GM23338 (cell line): ENCODE data around the gene PKNOX2. TPM values are rescaled to one million over a fixed set of nuclear protein-coding genes. Genes with fewer than 3 reads are reported as not detected.

Source experiments
- ATAC-seq: fragments of 200-7000 bp; cut with Tn5 transposase; 3 replicates; pipeline ENCODE4 v1.9.1; 2020
- DNase-seq: peaks from one replicate; pipeline ENCODE4 v3.0.0-alpha.2; 2015; ENCODE audit warnings: low spot score
- H2AFZ ChIP-seq: fragments of 200-600 bp; sonication (generic); 2 replicates; pipeline ENCODE4 v1.8.0; 2016; ENCODE audit warnings: antibody characterized with exemption, mild to moderate bottlenecking, moderate library complexity
- H3F3A ChIP-seq: fragments of 200-600 bp; sonication (generic); replicated peaks from 2 replicates; pipeline ENCODE4 v1.8.0; 2017; ENCODE audit warnings: antibody characterized with exemption, mixed run types, low read depth
- H3K27ac ChIP-seq: fragments of 200-600 bp; sonication (generic); 2 replicates; pipeline ENCODE4 v1.6.1; 2016; ENCODE audit warnings: low read depth
- H3K27me3 ChIP-seq: fragments of 200-600 bp; sonication (generic); 2 replicates; pipeline ENCODE4 v1.8.0; 2016; ENCODE audit warnings: mild to moderate bottlenecking, mixed run types, moderate library complexity; ENCODE audit not compliant: insufficient read depth
- H3K36me3 ChIP-seq: fragments of 200-600 bp; sonication (generic); 2 replicates; pipeline ENCODE4 v1.8.0; 2016; ENCODE audit warnings: mild to moderate bottlenecking; ENCODE audit not compliant: insufficient read depth
- H3K4me1 ChIP-seq: fragments of 200-600 bp; sonication (generic); 2 replicates; pipeline ENCODE4 v1.8.0; 2016; ENCODE audit warnings: mild to moderate bottlenecking, moderate library complexity; ENCODE audit not compliant: insufficient read depth
- H3K4me2 ChIP-seq: fragments of 200-600 bp; sonication (generic); 2 replicates; pipeline ENCODE4 v1.7.1; 2017; ENCODE audit warnings: mixed run types
- H3K4me3 ChIP-seq: fragments of 200-600 bp; sonication (generic); 2 replicates; pipeline ENCODE4 v1.6.1; 2016; ENCODE audit warnings: mixed run types
- H3K79me2 ChIP-seq: fragments of 200-600 bp; sonication (generic); replicated peaks from 2 replicates; pipeline ENCODE4 v1.8.0; 2017; ENCODE audit warnings: mild to moderate bottlenecking; ENCODE audit not compliant: insufficient read depth
- H3K9me2 ChIP-seq: fragments of 200-600 bp; sonication (generic); 2 replicates; pipeline ENCODE4 v1.8.0; 2017; ENCODE audit not compliant: insufficient read depth
- H4K20me1 ChIP-seq: fragments of 200-600 bp; sonication (generic); replicated peaks from 2 replicates; pipeline ENCODE4 v1.8.0; 2017; ENCODE audit warnings: mild to moderate bottlenecking; ENCODE audit not compliant: insufficient read depth
- H3K27ac Mint-ChIP-seq: 2 replicates; pipeline ENCODE4 v1.8.0; 2020; ENCODE audit warnings: inconsistent platforms, mild to moderate bottlenecking, moderate library complexity, mixed read lengths
- H3K27me3 Mint-ChIP-seq: 3 replicates; pipeline ENCODE4 v1.8.0; 2022; ENCODE audit warnings: low read depth, mild to moderate bottlenecking, moderate library complexity, mixed read lengths, inconsistent platforms; ENCODE audit not compliant: insufficient read depth, poor library complexity
- H3K36me3 Mint-ChIP-seq: 3 replicates; pipeline ENCODE4 v1.8.0; 2021; ENCODE audit warnings: low read depth, mild to moderate bottlenecking, inconsistent platforms, moderate library complexity, mixed read lengths
- H3K4me1 Mint-ChIP-seq: 3 replicates; pipeline ENCODE4 v1.8.0; 2020; ENCODE audit warnings: mild to moderate bottlenecking, inconsistent platforms, mixed read lengths
- H3K4me3 Mint-ChIP-seq: 3 replicates; pipeline ENCODE4 v1.8.0; 2021; ENCODE audit warnings: moderate library complexity, mild to moderate bottlenecking, inconsistent platforms, mixed read lengths
- H3K9me3 Mint-ChIP-seq: 3 replicates; pipeline ENCODE4 v1.8.0; 2020; ENCODE audit warnings: moderate library complexity, mild to moderate bottlenecking, inconsistent platforms, mixed read lengths
- JUNB ChIP-seq: IDR thresholded peaks from one replicate; pipeline ENCODE4 v1.6.1; 2016; ENCODE audit warnings: antibody characterized with exemption; ENCODE audit not compliant: unreplicated experiment
- STAT1 ChIP-seq: IDR thresholded peaks from one replicate; pipeline ENCODE4 v1.6.1; 2016; ENCODE audit warnings: antibody characterized with exemption; ENCODE audit not compliant: unreplicated experiment
- polyA plus RNA-seq: library from polyadenylated mRNA; unstranded; fragments of >200 nt; fragmentation: Nextera tagmentation; extraction: Ambion mirVana; gene quantifications from 2 replicates; pipeline ENCODE4 v1.2.1, GENCODE V29; 2016
- total RNA-seq: library from RNA; depleted of rRNA; stranded (reverse); fragments of >200 nt; shearing (Covaris generic); gene quantifications from 2 replicates; pipeline ENCODE4 v1.2.3, GENCODE V29; 2014
- TF ChIP-seq, protein P1 (sequence below), 2 experiments: fragments of 200-600 bp in 1 of 2; sonication (generic) in 1 of 2; conservative IDR thresholded peaks; 2 replicates each; pipeline versions ENCODE4 v1.5.1 to v1.6.1; 2016 to 2017; ENCODE audit warnings: antibody characterized with exemption in 2 of 2, low read depth in 2 of 2, mild to moderate bottlenecking in 2 of 2, moderate library complexity in 1 of 2
- TF ChIP-seq, protein P2 (sequence below): fragments of 250-450 bp; sonication (Bioruptor Pico); IDR thresholded peaks from 2 replicates; pipeline ENCODE4 v1.5.0; 2020; ENCODE audit warnings: mild to moderate bottlenecking, moderate library complexity
- TF ChIP-seq, protein P3 (sequence below): IDR thresholded peaks from 2 replicates; pipeline ENCODE4 v1.6.1; 2016; ENCODE audit warnings: antibody characterized with exemption
- TF ChIP-seq, protein P4 (sequence below): IDR thresholded peaks from one replicate; pipeline ENCODE4 v1.6.1; 2018; ENCODE audit warnings: antibody characterized with exemption; ENCODE audit not compliant: unreplicated experiment

Gene PKNOX2
- total and polyA plus RNA-seq, 2 experiments from 2014 or later = 0.42 to 0.83 TPM

DNA sequence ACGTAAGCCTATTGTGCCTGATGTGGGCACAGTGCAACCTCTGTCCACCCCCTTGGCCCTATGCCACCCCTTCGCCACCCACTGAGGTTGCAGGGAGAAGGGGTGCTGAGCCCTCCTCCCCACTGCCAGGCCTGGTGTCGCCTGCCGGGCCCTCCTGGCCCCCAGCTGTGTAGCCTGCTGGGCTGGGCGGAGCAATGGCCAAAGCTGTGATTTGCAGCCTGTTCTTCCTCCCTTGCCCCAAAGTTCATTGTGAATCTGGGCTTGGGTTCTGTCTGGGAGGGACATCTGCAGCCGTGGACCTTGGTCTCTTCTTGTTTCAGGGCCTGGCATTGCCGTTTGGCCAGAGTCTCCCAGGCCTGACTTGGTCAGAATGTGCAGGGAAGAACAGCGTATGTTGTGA is 121.9 kb downstream of the PKNOX2 start (continued):
- TF ChIP-seq, protein P1, sequence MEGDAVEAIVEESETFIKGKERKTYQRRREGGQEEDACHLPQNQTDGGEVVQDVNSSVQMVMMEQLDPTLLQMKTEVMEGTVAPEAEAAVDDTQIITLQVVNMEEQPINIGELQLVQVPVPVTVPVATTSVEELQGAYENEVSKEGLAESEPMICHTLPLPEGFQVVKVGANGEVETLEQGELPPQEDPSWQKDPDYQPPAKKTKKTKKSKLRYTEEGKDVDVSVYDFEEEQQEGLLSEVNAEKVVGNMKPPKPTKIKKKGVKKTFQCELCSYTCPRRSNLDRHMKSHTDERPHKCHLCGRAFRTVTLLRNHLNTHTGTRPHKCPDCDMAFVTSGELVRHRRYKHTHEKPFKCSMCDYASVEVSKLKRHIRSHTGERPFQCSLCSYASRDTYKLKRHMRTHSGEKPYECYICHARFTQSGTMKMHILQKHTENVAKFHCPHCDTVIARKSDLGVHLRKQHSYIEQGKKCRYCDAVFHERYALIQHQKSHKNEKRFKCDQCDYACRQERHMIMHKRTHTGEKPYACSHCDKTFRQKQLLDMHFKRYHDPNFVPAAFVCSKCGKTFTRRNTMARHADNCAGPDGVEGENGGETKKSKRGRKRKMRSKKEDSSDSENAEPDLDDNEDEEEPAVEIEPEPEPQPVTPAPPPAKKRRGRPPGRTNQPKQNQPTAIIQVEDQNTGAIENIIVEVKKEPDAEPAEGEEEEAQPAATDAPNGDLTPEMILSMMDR (conservative IDR thresholded peaks at IDR 0.05; ENCODE audit: low read depth in 2 of 2) = no peak

DNA sequence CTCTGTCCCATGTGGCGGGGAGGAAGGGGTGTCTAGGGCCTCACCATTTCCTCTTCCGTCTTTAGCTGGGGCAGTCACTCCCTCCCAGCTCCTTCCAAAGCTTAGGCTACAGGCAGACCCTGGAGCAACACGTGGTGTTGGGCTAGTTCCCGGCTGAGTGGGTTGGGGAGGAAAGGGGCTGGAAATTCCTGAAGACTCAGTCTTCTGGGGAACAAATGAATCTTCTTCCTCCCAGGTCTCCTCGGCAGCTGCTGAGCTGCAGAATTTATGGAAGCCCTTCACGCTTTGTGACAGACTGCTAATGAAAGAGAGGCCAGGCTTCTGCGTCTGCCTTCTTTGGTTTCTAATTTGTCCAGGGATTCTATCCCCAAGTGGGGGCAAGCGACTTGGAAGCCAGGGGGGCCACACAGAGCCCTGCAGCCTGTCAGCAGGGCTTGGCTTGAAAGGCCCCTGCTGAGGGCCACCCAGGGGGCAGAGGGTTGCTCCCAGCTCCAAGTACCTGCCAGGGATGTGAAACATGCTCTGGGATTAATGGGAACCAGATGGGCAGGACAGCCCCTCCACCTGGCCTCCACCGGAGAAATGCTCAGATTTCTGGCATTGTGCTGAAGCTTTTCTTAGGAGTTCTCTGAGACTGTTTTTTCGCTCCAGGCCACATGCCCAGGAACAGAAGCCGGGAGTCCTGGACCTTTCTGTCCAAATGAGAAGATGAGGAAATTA is 123.1 kb downstream of the PKNOX2 start:
- Mint-ChIP-seq H3K4me3 (no peak overlapping the region), H3K9me3 (no peaks in the 10 kb centered on the region), H3K36me3 (no peaks in the 10 kb centered on the region), H3K4me1 (peaks cover 20% of the 10 kb centered on the region), H3K27me3 (peaks cover 9% of the 10 kb centered on the region), H3K27ac (no peak overlapping the region)
- H3K4me1 ChIP-seq = peaks cover 7% of the 10 kb centered on the region
- no peaks in the 10 kb centered on the region for H3K9me2 ChIP-seq
- H3K27me3 ChIP-seq = no peaks in the 10 kb centered on the region
- DNase-seq (no peak), ATAC-seq (peak; percentile 61)
- H3K27ac ChIP-seq = no peak overlapping the region
- H3F3A ChIP-seq = no peaks in the 10 kb centered on the region
- no peak overlapping the region for H3K4me3 ChIP-seq
- no peak overlapping the region for H3K4me2 ChIP-seq
- no peaks in the 10 kb centered on the region for H4K20me1 ChIP-seq
- no peaks in the 10 kb centered on the region for H3K79me2 ChIP-seq
- peak overlapping the region; percentile 52 for H2AFZ ChIP-seq
- H3K36me3 ChIP-seq = no peaks in the 10 kb centered on the region
- TF ChIP-seq, protein P1 (conservative IDR thresholded peaks at IDR 0.05; ENCODE audit: low read depth in 2 of 2) = no peak
- TF ChIP-seq, protein P2, sequence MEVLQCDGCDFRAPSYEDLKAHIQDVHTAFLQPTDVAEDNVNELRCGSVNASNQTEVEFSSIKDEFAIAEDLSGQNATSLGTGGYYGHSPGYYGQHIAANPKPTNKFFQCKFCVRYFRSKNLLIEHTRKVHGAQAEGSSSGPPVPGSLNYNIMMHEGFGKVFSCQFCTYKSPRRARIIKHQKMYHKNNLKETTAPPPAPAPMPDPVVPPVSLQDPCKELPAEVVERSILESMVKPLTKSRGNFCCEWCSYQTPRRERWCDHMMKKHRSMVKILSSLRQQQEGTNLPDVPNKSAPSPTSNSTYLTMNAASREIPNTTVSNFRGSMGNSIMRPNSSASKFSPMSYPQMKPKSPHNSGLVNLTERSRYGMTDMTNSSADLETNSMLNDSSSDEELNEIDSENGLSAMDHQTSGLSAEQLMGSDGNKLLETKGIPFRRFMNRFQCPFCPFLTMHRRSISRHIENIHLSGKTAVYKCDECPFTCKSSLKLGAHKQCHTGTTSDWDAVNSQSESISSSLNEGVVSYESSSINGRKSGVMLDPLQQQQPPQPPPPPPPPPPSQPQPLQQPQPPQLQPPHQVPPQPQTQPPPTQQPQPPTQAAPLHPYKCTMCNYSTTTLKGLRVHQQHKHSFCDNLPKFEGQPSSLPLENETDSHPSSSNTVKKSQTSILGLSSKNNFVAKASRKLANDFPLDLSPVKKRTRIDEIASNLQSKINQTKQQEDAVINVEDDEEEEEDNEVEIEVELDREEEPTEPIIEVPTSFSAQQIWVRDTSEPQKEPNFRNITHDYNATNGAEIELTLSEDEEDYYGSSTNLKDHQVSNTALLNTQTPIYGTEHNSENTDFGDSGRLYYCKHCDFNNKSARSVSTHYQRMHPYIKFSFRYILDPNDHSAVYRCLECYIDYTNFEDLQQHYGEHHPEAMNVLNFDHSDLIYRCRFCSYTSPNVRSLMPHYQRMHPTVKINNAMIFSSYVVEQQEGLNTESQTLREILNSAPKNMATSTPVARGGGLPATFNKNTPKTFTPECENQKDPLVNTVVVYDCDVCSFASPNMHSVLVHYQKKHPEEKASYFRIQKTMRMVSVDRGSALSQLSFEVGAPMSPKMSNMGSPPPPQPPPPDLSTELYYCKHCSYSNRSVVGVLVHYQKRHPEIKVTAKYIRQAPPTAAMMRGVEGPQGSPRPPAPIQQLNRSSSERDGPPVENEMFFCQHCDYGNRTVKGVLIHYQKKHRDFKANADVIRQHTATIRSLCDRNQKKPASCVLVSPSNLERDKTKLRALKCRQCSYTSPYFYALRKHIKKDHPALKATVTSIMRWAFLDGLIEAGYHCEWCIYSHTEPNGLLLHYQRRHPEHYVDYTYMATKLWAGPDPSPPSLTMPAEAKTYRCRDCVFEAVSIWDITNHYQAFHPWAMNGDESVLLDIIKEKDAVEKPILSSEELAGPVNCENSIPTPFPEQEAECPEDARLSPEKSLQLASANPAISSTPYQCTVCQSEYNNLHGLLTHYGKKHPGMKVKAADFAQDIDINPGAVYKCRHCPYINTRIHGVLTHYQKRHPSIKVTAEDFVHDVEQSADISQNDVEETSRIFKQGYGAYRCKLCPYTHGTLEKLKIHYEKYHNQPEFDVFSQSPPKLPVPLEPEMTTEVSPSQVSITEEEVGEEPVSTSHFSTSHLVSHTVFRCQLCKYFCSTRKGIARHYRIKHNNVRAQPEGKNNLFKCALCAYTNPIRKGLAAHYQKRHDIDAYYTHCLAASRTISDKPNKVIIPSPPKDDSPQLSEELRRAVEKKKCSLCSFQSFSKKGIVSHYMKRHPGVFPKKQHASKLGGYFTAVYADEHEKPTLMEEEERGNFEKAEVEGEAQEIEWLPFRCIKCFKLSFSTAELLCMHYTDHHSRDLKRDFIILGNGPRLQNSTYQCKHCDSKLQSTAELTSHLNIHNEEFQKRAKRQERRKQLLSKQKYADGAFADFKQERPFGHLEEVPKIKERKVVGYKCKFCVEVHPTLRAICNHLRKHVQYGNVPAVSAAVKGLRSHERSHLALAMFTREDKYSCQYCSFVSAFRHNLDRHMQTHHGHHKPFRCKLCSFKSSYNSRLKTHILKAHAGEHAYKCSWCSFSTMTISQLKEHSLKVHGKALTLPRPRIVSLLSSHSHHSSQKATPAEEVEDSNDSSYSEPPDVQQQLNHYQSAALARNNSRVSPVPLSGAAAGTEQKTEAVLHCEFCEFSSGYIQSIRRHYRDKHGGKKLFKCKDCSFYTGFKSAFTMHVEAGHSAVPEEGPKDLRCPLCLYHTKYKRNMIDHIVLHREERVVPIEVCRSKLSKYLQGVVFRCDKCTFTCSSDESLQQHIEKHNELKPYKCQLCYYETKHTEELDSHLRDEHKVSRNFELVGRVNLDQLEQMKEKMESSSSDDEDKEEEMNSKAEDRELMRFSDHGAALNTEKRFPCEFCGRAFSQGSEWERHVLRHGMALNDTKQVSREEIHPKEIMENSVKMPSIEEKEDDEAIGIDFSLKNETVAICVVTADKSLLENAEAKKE (CRISPR knock-in tag) = no peak
- TF ChIP-seq JUNB (no peak), STAT1 (no peak)
- TF ChIP-seq, protein P3, sequence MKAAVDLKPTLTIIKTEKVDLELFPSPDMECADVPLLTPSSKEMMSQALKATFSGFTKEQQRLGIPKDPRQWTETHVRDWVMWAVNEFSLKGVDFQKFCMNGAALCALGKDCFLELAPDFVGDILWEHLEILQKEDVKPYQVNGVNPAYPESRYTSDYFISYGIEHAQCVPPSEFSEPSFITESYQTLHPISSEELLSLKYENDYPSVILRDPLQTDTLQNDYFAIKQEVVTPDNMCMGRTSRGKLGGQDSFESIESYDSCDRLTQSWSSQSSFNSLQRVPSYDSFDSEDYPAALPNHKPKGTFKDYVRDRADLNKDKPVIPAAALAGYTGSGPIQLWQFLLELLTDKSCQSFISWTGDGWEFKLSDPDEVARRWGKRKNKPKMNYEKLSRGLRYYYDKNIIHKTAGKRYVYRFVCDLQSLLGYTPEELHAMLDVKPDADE = no peak
- TF ChIP-seq, protein P4, sequence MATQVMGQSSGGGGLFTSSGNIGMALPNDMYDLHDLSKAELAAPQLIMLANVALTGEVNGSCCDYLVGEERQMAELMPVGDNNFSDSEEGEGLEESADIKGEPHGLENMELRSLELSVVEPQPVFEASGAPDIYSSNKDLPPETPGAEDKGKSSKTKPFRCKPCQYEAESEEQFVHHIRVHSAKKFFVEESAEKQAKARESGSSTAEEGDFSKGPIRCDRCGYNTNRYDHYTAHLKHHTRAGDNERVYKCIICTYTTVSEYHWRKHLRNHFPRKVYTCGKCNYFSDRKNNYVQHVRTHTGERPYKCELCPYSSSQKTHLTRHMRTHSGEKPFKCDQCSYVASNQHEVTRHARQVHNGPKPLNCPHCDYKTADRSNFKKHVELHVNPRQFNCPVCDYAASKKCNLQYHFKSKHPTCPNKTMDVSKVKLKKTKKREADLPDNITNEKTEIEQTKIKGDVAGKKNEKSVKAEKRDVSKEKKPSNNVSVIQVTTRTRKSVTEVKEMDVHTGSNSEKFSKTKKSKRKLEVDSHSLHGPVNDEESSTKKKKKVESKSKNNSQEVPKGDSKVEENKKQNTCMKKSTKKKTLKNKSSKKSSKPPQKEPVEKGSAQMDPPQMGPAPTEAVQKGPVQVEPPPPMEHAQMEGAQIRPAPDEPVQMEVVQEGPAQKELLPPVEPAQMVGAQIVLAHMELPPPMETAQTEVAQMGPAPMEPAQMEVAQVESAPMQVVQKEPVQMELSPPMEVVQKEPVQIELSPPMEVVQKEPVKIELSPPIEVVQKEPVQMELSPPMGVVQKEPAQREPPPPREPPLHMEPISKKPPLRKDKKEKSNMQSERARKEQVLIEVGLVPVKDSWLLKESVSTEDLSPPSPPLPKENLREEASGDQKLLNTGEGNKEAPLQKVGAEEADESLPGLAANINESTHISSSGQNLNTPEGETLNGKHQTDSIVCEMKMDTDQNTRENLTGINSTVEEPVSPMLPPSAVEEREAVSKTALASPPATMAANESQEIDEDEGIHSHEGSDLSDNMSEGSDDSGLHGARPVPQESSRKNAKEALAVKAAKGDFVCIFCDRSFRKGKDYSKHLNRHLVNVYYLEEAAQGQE = no peak
